GM10266 (cell line): Measurements from ENCODE around the gene CAMK2D.
A peak's percentile ranks its signal among the peaks of the same experiment; 100 is the strongest.

Source experiments
- DNase-seq: peaks from one replicate; pipeline ENCODE4 v3.0.0; 2012; ENCODE audit errors: extremely low spot score
- CTCF ChIP-seq: IDR thresholded peaks from 2 replicates; pipeline ENCODE4 v1.5.1; 2012; ENCODE audit warnings: mild to moderate bottlenecking, low read depth; ENCODE audit not compliant: control insufficient read depth, insufficient read depth; ENCODE audit errors: missing control alignments

Gene CAMK2D

GRCh38 chr4:113636438-113636818 lies 125.1 kb downstream of the CAMK2D start:
- TF ChIP-seq CTCF = peak; percentile 28
- DNase-seq = peak; percentile 21

- no peak for DNase-seq
- TF ChIP-seq CTCF = no peak
Observed at GRCh38 chr4:113635739-113636437, 125.7 kb downstream of the CAMK2D start.

- no peak for DNase-seq
- TF ChIP-seq CTCF = no peak
Observed at GRCh38 chr4:113634081-113634969, 127.2 kb downstream of the CAMK2D start.

DNA sequence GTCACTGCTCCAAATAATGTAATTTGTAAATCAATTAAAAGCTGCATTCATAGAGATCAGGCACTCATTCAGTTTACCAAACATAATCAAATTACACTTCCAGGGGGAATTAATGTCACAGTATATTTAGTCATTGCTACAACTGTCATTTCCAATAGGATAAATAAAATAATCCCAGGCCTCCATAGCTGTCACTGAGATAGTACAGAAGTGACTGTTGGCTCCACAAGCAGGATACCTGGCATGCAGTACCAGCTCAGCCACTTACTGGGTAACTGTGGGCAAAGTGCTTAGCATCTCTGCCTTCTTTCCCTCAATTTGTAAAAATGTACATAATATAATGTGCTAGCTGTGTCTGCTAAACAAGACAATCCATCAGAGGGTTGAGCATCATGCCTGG lies 128.1 kb downstream of the CAMK2D start:
- no peak for TF ChIP-seq CTCF
- DNase-seq = no peak

GRCh38 chr4:113628711-113629110 lies 132.8 kb downstream of the CAMK2D start:
- DNase-seq = no peak
- no peak for TF ChIP-seq CTCF

DNA sequence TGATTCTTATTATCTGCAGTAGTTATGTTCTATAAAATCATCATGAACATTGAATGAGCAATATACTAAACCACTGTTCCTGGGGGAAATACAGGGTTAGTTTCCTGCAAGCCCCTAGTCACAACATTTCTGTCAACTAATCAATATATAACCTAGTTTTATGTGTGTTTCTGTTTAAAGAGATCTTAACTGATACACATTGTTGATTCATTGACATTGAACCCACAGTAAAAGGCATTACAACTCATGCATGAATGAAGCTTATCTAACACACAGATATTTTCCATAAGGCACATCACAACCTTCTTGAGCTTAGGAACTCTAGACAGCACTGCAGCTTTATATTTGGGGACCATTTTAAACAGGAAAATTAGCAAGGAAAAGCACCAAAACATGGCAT lies 134.2 kb downstream of the CAMK2D start:
- no peak for TF ChIP-seq CTCF
- no peak for DNase-seq

GRCh38 chr4:113625902-113626301 lies 135.6 kb downstream of the CAMK2D start:
- no peak for DNase-seq
- TF ChIP-seq CTCF = no peak
